ENCODE data around the gene AVPR2. TPM values are rescaled to one million over a fixed set of nuclear protein-coding genes. Genes with fewer than 3 reads are reported as not detected.
A peak's percentile ranks its signal among the peaks of the same experiment; 100 is the strongest.

Gene AVPR2
- total RNA-seq, 4 donors from 2014 or later: 0.53 to 5.0 (median 1.1) TPM

DNA sequence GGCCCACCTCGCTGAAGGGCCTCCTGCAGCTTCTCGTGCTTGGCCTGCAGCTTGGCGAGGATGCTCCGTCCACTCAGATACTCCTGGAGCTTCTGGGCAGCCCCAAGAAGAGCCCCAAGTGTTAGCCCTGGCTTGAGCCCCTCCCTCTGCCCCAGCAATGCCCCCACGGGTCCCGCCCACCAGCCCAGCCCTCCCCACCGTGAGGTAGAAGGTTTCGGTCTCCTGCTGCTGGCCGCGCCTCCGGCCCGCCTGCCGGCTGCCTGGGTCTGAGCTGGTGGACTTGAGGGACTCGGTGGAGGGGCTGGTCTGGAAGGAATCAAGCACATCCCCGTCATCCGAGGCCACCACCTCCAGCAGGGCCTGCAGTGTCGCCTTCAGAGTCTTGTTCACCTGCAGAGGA, 8.7 kb downstream of the AVPR2 start:
- Histone ChIP-seq H3K4me1 (no peaks in the 10 kb centered on the region), H3K4me3 (no peak overlapping the region), H3K27ac (no peak overlapping the region), H3K27me3 (no peaks in the 10 kb centered on the region), H3K36me3 (no peaks in the 10 kb centered on the region), H3K9me3 (no peaks in the 10 kb centered on the region)
- TF ChIP-seq, protein P1, sequence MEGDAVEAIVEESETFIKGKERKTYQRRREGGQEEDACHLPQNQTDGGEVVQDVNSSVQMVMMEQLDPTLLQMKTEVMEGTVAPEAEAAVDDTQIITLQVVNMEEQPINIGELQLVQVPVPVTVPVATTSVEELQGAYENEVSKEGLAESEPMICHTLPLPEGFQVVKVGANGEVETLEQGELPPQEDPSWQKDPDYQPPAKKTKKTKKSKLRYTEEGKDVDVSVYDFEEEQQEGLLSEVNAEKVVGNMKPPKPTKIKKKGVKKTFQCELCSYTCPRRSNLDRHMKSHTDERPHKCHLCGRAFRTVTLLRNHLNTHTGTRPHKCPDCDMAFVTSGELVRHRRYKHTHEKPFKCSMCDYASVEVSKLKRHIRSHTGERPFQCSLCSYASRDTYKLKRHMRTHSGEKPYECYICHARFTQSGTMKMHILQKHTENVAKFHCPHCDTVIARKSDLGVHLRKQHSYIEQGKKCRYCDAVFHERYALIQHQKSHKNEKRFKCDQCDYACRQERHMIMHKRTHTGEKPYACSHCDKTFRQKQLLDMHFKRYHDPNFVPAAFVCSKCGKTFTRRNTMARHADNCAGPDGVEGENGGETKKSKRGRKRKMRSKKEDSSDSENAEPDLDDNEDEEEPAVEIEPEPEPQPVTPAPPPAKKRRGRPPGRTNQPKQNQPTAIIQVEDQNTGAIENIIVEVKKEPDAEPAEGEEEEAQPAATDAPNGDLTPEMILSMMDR (IDR thresholded peaks at IDR 0.05): no peak
- TF ChIP-seq POLR2A (IDR thresholded peaks at IDR 0.05): no peak
- no peak for DNase-seq

DNA sequence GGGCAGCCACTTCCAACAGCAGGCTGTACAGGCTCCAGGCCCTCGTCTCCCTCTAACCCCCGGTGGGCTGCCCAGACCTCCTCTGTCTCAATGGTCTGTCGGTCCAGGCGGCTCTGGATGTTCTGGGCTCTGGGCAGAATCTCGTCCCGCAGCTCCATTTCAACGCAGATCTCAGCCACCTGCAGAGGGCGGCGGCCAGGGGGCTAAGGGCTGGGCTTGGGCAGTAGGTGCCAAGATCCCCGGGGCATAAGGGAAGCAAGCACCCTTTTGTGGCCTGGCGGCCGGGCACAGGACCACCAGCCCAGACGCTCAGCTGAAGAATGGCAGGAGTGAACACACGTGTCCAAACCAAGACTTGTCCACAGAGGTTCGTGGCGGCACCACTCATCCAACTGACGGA, 9.2 kb downstream of the AVPR2 start:
- H3K27me3 ChIP-seq: no peaks in the 10 kb centered on the region
- DNase-seq: no peak

DNA sequence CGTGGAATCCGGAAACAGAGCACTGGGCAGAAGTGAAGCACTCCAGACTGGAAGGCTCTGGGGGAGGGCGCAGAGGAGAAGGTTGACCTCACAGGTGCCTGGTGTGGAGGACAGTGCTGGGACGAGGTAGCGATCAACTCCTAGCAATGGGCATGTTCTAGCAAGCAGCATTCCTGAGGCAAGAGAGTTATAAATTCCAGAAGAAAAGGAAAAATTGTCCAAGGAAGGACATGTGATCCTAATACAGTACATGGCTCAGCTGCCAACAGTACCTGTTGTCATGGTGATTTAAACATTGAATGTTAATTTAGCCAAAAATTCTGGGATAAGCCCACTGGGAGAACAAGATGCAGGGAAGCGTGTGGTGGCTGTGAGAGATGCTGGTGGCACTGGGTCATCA, 13.4 kb downstream of the AVPR2 start:
- no peak for TF ChIP-seq POLR2A (IDR thresholded peaks at IDR 0.05)
- TF ChIP-seq, protein P1 (IDR thresholded peaks at IDR 0.05): no peak
- Histone ChIP-seq H3K9me3 (no peaks in the 10 kb centered on the region), H3K36me3 (no peaks in the 10 kb centered on the region), H3K4me3 (no peak overlapping the region), H3K27me3 (no peaks in the 10 kb centered on the region), H3K27ac (no peak overlapping the region), H3K4me1 (peaks cover 0 to 10% (median 0%) of the 10 kb centered on the region in 4 donors)
- DNase-seq: no peak

More for the DNA sequence above, 9.2 kb downstream of the AVPR2 start:
- Histone ChIP-seq H3K27ac (no peak overlapping the region), H3K4me3 (no peak overlapping the region), H3K36me3 (no peaks in the 10 kb centered on the region), H3K9me3 (no peaks in the 10 kb centered on the region), H3K4me1 (no peaks in the 10 kb centered on the region)
- no peak for TF ChIP-seq POLR2A (IDR thresholded peaks at IDR 0.05)
- TF ChIP-seq, protein P1 (IDR thresholded peaks at IDR 0.05): no peak

DNA sequence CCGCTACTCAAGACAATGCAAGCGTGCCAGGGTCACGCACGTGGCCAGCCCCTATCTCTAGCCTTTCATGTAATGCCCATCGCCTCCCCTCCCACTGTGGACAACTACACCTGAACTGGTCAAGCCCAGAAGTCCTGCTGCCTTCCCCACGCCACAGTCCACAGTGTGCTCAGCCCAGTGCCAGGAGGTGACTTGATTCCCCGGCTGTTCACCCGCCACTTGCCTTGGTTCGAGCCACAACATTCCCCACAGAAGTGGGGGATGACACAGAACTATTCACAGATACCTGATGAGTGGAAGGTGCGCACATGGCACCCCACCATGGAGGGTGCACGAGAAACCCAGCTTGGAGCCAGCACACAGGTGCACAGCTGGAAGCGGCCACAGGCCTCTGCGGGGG, 14.8 kb downstream of the AVPR2 start:
- H3K27ac ChIP-seq: no peak overlapping the region
- peaks cover 0 to 15% (median 0%) of the 10 kb centered on the region in 4 donors for H3K4me1 ChIP-seq
- no peaks in the 10 kb centered on the region for H3K36me3 ChIP-seq
- no peaks in the 10 kb centered on the region for H3K27me3 ChIP-seq
- H3K9me3 ChIP-seq: no peaks in the 10 kb centered on the region
- TF ChIP-seq, protein P1 (IDR thresholded peaks at IDR 0.05): no peak
- no peak for TF ChIP-seq POLR2A (IDR thresholded peaks at IDR 0.05)
- no peak for DNase-seq
- no peak overlapping the region for H3K4me3 ChIP-seq

DNA sequence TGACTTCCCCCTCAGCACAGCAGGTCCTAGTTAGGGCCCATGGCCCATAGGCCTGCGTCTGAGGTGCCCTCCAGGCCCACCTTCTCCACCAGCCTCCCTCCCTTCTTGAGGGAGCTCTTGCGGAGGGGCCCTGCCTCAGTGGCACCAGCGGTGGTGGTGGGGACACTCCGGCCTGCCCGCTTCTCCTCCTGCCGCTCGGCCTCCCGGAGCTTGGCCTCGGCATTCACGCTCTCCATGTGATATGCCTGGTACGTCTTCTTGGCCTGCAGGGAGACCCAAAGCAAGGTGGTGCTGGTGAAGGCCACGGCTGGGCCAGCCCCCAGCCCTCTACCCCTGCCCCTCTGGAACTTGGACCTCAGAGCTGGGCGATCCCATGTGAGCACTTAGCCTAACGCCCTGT, 16.1 kb downstream of the AVPR2 start:
- Histone ChIP-seq H3K4me3 (no peak overlapping the region), H3K36me3 (no peaks in the 10 kb centered on the region), H3K4me1 (peaks cover 0 to 15% (median 0%) of the 10 kb centered on the region in 4 donors), H3K9me3 (no peaks in the 10 kb centered on the region), H3K27ac (no peak overlapping the region), H3K27me3 (no peaks in the 10 kb centered on the region)
- DNase-seq: no peak
- TF ChIP-seq, protein P1 (IDR thresholded peaks at IDR 0.05): no peak
- TF ChIP-seq POLR2A (IDR thresholded peaks at IDR 0.05): no peak

DNA sequence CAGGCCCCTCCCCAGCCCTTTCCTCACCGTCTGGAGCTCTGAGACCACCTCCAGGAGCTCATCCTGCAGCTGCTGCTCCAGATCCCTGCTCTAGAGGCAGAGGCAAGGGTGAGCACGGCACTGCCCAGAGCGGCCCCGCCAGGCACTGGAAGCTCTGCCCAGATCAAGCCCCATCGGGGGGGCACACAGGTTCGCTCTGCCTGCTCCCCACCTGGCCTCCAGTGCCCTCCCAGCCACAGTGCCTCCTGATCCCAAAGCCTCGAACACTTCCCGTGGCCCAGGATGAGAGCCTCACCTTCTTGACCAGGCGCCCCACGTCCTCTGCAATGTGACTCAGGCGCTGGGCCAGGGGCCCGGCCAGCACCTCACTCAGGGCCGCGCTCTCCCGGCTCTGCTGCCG, 16.6 kb downstream of the AVPR2 start:
- TF ChIP-seq, protein P1 (IDR thresholded peaks at IDR 0.05): no peak
- no peak for TF ChIP-seq POLR2A (IDR thresholded peaks at IDR 0.05)
- Histone ChIP-seq H3K4me3 (no peak overlapping the region), H3K27ac (peak overlapping the region in 1 of 4 donors; percentile 31), H3K36me3 (no peaks in the 10 kb centered on the region), H3K9me3 (no peaks in the 10 kb centered on the region), H3K4me1 (peaks cover 0 to 15% (median under 1%) of the 10 kb centered on the region in 4 donors), H3K27me3 (no peaks in the 10 kb centered on the region)
- no peak for DNase-seq

Data from Peyer's patch (tissue), 4 donors.